Measurements from ENCODE around the gene EPSTI1. TPM values are rescaled to one million over a fixed set of nuclear protein-coding genes. Genes with fewer than 3 reads are reported as not detected.

EPSTI1 gene
- total and polyA plus RNA-seq, 8 donors: 3.5 to 115 (median 5.2) TPM; not detected in 1

GRCh38 chr13:43026262-43026661 is 34.2 kb upstream of the EPSTI1 start:
- Histone ChIP-seq H3K4me3 (no peak overlapping the region), H3K36me3 (peaks cover 0 to 14% (median 11%) of the 10 kb centered on the region in 4 donors), H3K9me3 (no peaks in the 10 kb centered on the region), H3K27me3 (no peaks in the 10 kb centered on the region), H3K27ac (no peak overlapping the region), H3K4me1 (peaks cover 4 to 43% (median 32%) of the 10 kb centered on the region in 4 donors)
- WGBS, 5 donors: 54 to 71% (median 64%) methylated on average over 2 of the region's 2 CpGs
- DNase-seq: no peak
- intact Hi-C loops (cut with DNase I; ENCODE audit: low total_unique reads): no loop called here
- no peak for TF ChIP-seq POLR2AphosphoS5 (IDR thresholded peaks at IDR 0.05)
- TF ChIP-seq, protein P1, sequence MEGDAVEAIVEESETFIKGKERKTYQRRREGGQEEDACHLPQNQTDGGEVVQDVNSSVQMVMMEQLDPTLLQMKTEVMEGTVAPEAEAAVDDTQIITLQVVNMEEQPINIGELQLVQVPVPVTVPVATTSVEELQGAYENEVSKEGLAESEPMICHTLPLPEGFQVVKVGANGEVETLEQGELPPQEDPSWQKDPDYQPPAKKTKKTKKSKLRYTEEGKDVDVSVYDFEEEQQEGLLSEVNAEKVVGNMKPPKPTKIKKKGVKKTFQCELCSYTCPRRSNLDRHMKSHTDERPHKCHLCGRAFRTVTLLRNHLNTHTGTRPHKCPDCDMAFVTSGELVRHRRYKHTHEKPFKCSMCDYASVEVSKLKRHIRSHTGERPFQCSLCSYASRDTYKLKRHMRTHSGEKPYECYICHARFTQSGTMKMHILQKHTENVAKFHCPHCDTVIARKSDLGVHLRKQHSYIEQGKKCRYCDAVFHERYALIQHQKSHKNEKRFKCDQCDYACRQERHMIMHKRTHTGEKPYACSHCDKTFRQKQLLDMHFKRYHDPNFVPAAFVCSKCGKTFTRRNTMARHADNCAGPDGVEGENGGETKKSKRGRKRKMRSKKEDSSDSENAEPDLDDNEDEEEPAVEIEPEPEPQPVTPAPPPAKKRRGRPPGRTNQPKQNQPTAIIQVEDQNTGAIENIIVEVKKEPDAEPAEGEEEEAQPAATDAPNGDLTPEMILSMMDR (IDR thresholded peaks at IDR 0.05): no peak
- no peak for TF ChIP-seq EP300 (IDR thresholded peaks at IDR 0.05)
- TF ChIP-seq POLR2A (IDR thresholded peaks at IDR 0.05): no peak

GRCh38 chr13:43023289-43023963 is 31.4 kb upstream of the EPSTI1 start, which contains the start of gene DNAJC15:
DNAJC15 (plus strand) TSS chr13:43023586; CDS start chr13:43023627, 41 bp downstream.
- H3K4me1 ChIP-seq: peaks cover 4 to 43% (median 31%) of the 10 kb centered on the region in 4 donors
- H3K4me3 ChIP-seq: peak within 1 kb of the TSS; percentile 64 to 72 (median 69)
- 1 to 9% (median 5%) methylated on average over 15 to 48 of the region's 48 CpGs for WGBS, 5 donors
- peaks cover 0 to 11% (median 8%) of the 10 kb centered on the region in 4 donors for H3K36me3 ChIP-seq
- intact Hi-C loops (cut with DNase I; ENCODE audit: low total_unique reads): no loop called here
- DNase-seq: peak; percentile 78 to 96
- H3K9me3 ChIP-seq: no peaks in the 10 kb centered on the region
- TF ChIP-seq POLR2A (IDR thresholded peaks at IDR 0.05) (no peak), EP300 (IDR thresholded peaks at IDR 0.05) (no peak), POLR2AphosphoS5 (IDR thresholded peaks at IDR 0.05) (peak; percentile 71 to 94 (median 79))
- TF ChIP-seq, protein P1 (IDR thresholded peaks at IDR 0.05): peak in 1 of 7 experiments; percentile 18
- H3K27me3 ChIP-seq: no peaks in the 10 kb centered on the region
- H3K27ac ChIP-seq: peak within 1 kb of the TSS; percentile 83 to 93 (median 93)

GRCh38 chr13:43022934-43023288 is 30.9 kb upstream of the EPSTI1 start:
- intact Hi-C loops (cut with DNase I; ENCODE audit: low total_unique reads): no loop called here
- TF ChIP-seq EP300 (IDR thresholded peaks at IDR 0.05) (no peak), POLR2AphosphoS5 (IDR thresholded peaks at IDR 0.05) (no peak), POLR2A (IDR thresholded peaks at IDR 0.05) (no peak)
- TF ChIP-seq, protein P1 (IDR thresholded peaks at IDR 0.05): no peak
- Histone ChIP-seq H3K4me3 (peak overlapping the region; percentile 64 to 72 (median 69)), H3K27ac (peak overlapping the region; percentile 83 to 93 (median 93)), H3K9me3 (no peaks in the 10 kb centered on the region), H3K4me1 (peaks cover 4 to 43% (median 29%) of the 10 kb centered on the region in 4 donors), H3K27me3 (no peaks in the 10 kb centered on the region), H3K36me3 (peaks cover 0 to 6% (median 3%) of the 10 kb centered on the region in 4 donors)
- 62 to 71% (median 70%) methylated on average over 12 of the region's 12 CpGs for WGBS, 5 donors
- DNase-seq: no peak

- Histone ChIP-seq H3K36me3 (no peaks in the 10 kb centered on the region), H3K27me3 (no peaks in the 10 kb centered on the region), H3K9me3 (no peaks in the 10 kb centered on the region), H3K4me3 (no peak overlapping the region), H3K27ac (no peak overlapping the region), H3K4me1 (peaks cover 4 to 37% (median 29%) of the 10 kb centered on the region in 4 donors)
- no peak for TF ChIP-seq POLR2A (IDR thresholded peaks at IDR 0.05)
- no peak for TF ChIP-seq EP300 (IDR thresholded peaks at IDR 0.05)
- TF ChIP-seq, protein P1 (IDR thresholded peaks at IDR 0.05): no peak
- no peak for TF ChIP-seq POLR2AphosphoS5 (IDR thresholded peaks at IDR 0.05)
- intact Hi-C loops (cut with DNase I; ENCODE audit: low total_unique reads): no loop called here
- WGBS, 5 donors: 85 to 91% (median 90%) methylated on average over 11 of the region's 11 CpGs
- DNase-seq: peak in 1 of 2 donors; percentile 41
Measured at GRCh38 chr13:43021926-43022670, 30.1 kb upstream of the EPSTI1 start.
